GM23248 (cell line): ENCODE measurements around the gene MEMO1. TPM values are rescaled to one million over a fixed set of nuclear protein-coding genes. Genes with fewer than 3 reads are reported as not detected.
"Not testable (repeated sequence)": the region's sequence is repeated elsewhere in the genome, so short reads cannot be mapped to it uniquely, and the experiment has no call there.

Experiments used
- DNase-seq: peaks from one replicate; pipeline ENCODE4 v3.0.0-alpha.2; 2015
- H2AFZ ChIP-seq: fragments of 200-600 bp; sonication (generic); 2 replicates; pipeline ENCODE4 v1.6.1; 2016; ENCODE audit warnings: antibody characterized with exemption
- H3F3A ChIP-seq: fragments of 200-600 bp; sonication (generic); 2 replicates; pipeline ENCODE4 v1.6.1; 2016; ENCODE audit warnings: mild to moderate bottlenecking, antibody characterized with exemption, mixed run types; ENCODE audit not compliant: insufficient read depth
- H3K27ac ChIP-seq: fragments of 200-600 bp; sonication (generic); 2 replicates; pipeline ENCODE4 v1.5.1; 2016; ENCODE audit warnings: mild to moderate bottlenecking
- H3K27me3 ChIP-seq: fragments of 200-600 bp; sonication (generic); replicated peaks from 2 replicates; pipeline ENCODE4 v1.6.1; 2016; ENCODE audit warnings: mild to moderate bottlenecking; ENCODE audit not compliant: insufficient read depth
- H3K36me3 ChIP-seq: fragments of 200-600 bp; sonication (generic); 2 replicates; pipeline ENCODE4 v1.6.1; 2016; ENCODE audit warnings: low read depth, mild to moderate bottlenecking
- H3K4me1 ChIP-seq: fragments of 200-600 bp; sonication (generic); 2 replicates; pipeline ENCODE4 v1.6.1; 2016; ENCODE audit warnings: mild to moderate bottlenecking; ENCODE audit not compliant: insufficient read depth
- H3K4me2 ChIP-seq: fragments of 200-600 bp; sonication (generic); one replicate; pipeline ENCODE4 v1.6.1; 2016; ENCODE audit warnings: mild to moderate bottlenecking; ENCODE audit not compliant: unreplicated experiment
- H3K4me3 ChIP-seq: fragments of 200-600 bp; sonication (generic); 2 replicates; pipeline ENCODE4 v1.5.1; 2016; ENCODE audit warnings: mild to moderate bottlenecking
- H3K79me2 ChIP-seq: fragments of 200-600 bp; sonication (generic); 2 replicates; pipeline ENCODE4 v1.6.1; 2016; ENCODE audit warnings: mild to moderate bottlenecking; ENCODE audit not compliant: insufficient read depth
- H3K9ac ChIP-seq: fragments of 200-600 bp; sonication (generic); 2 replicates; pipeline ENCODE4 v1.6.1; 2016; ENCODE audit warnings: mild to moderate bottlenecking
- H3K9me2 ChIP-seq: fragments of 200-600 bp; sonication (generic); 2 replicates; pipeline ENCODE4 v1.6.1; 2016; ENCODE audit warnings: mixed run types, mild to moderate bottlenecking, moderate library complexity; ENCODE audit not compliant: insufficient read depth
- H3K9me3 ChIP-seq: fragments of 200-600 bp; sonication (generic); one replicate; pipeline ENCODE4 v1.6.1; 2017; ENCODE audit warnings: low read depth
- H4K20me1 ChIP-seq: fragments of 200-600 bp; sonication (generic); 2 replicates; pipeline ENCODE4 v1.6.0; 2016; ENCODE audit not compliant: insufficient read depth
- EZH2 ChIP-seq: fragments of 200-600 bp; sonication (generic); IDR thresholded peaks from 2 replicates; pipeline ENCODE4 v1.6.1; 2018; ENCODE audit warnings: antibody characterized with exemption, mild to moderate bottlenecking; ENCODE audit not compliant: insufficient read depth, poor library complexity, severe bottlenecking
- EZH2phosphoT487 ChIP-seq: fragments of 200-600 bp; sonication (generic); IDR thresholded peaks from 2 replicates; pipeline ENCODE4 v1.6.1; 2018; ENCODE audit warnings: antibody characterized with exemption, moderate library complexity, mild to moderate bottlenecking, low read depth; ENCODE audit not compliant: insufficient read depth
- WGBS, 2 experiments: methylation state at CpG; one replicate each; pipeline ENCODE4 v1.1.6; 2015 to 2017; ENCODE audit warnings: low lambda C conversion rate in 2 of 2, low coverage in 1 of 2; ENCODE audit errors: missing lambda C conversion rate in 2 of 2; 5-methylcytosine and 5-hydroxymethylcytosine counted together
- in situ Hi-C: fragments of 300-500 bp; cut with MboI; formaldehyde crosslinking; loops from 2 replicates; pipeline ENCODE4 v1.15.0; 2020
- polyA plus RNA-seq: library from polyadenylated mRNA; unstranded; fragments of >200 nt; fragmentation: Nextera tagmentation; extraction: Ambion mirVana; gene quantifications from 2 replicates; pipeline ENCODE4 v1.2.1, GENCODE V29; 2016
- total RNA-seq: library from RNA; depleted of rRNA; stranded (reverse); fragments of >200 nt; shearing (Covaris generic); gene quantifications from 2 replicates; pipeline ENCODE4 v1.2.3, GENCODE V29; 2014

The MEMO1 gene
- total and polyA plus RNA-seq, 2 experiments from 2014 or later: 36.2 to 46.3 TPM

DNA sequence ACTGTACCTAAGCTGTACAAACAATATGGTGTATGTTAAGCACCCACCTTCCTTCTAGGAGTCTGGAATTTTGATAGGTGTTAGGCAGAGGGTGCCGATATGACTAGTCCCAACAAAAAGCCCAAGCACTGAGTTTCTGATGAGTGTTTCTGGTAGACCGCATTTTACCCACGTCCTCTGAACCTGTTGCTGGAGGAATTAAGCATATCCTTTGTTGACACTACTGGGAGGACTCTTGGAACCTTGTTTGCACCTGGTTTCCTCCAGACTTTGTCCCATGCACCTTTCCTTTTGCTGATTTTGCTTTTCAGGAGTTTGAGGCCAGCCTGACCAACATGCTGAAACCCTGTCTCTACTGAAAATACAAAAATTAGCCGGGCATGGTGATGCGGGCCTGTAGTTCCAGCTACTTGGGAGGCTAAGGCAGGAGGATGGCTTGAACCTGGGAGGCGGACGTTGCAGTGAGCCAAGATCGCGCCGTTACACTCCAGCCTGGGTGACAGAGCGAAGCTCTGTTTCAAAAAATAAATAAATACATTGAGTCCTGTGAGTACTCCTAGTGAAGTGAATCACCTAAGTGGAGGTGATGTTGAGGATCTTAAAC is 41.1 kb upstream of the MEMO1 start:
- no peaks in the 10 kb centered on the region for H3K9me3 ChIP-seq
- H4K20me1 ChIP-seq: no peaks in the 10 kb centered on the region
- H3K79me2 ChIP-seq: no peaks in the 10 kb centered on the region
- in situ Hi-C loops: no loop called here
- H3K4me1 ChIP-seq: no peaks in the 10 kb centered on the region
- no peaks in the 10 kb centered on the region for H3K36me3 ChIP-seq
- no peaks in the 10 kb centered on the region for H3K27me3 ChIP-seq
- H3F3A ChIP-seq: no peaks in the 10 kb centered on the region
- no peak overlapping the region for H3K27ac ChIP-seq
- no peak overlapping the region for H3K9ac ChIP-seq
- no peak overlapping the region for H3K4me3 ChIP-seq
- DNase-seq: no peak
- no peaks in the 10 kb centered on the region for H3K9me2 ChIP-seq
- 88 to 91% methylated on average over 11 of the region's 11 CpGs for WGBS, 2 experiments
- TF ChIP-seq EZH2phosphoT487 (no peak), EZH2 (no peak)
- no peak overlapping the region for H2AFZ ChIP-seq
- H3K4me2 ChIP-seq: no peak overlapping the region

DNA sequence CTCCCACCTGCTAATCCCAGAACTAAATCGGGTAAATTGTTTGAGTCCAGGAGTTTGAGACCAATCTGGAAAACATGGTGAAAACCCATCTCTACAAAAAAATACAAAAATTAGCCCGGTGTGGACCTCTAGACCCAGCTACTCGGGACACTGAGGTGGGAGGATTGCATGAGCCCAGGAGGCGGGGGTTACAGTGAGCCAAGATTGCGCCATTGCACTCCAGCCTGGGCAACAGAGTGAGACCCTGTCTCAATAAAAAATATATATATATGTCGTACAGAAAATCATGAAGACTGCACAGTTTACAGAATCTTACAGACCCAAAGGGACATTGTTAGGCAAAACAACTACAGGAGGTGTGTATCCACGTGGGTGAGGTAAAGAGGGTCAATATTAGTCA is 32.8 kb upstream of the MEMO1 start:
- no peak overlapping the region for H3K4me2 ChIP-seq
- DNase-seq: no peak
- TF ChIP-seq EZH2phosphoT487: no peak
- WGBS, 2 experiments: 59 to 65% methylated on average over 7 of the region's 7 CpGs
- H3K27ac ChIP-seq: no peak overlapping the region
- no peaks in the 10 kb centered on the region for H3K9me2 ChIP-seq
- H3K79me2 ChIP-seq: peaks cover 10% of the 10 kb centered on the region
- no peak overlapping the region for H3K4me3 ChIP-seq
- 0 out of 2 replicates have a peak, but pooled peaks cover 3% of the 10 kb centered on the region for H3K4me1 ChIP-seq
- H3K27me3 ChIP-seq: no peaks in the 10 kb centered on the region
- H3K9me3 ChIP-seq: no peaks in the 10 kb centered on the region
- no peak overlapping the region for H3K9ac ChIP-seq
- in situ Hi-C loops: no loop called here
- peak overlapping the region; percentile 15; the same call in 1 of the 2 replicates for H2AFZ ChIP-seq
- H3K36me3 ChIP-seq: no peaks in the 10 kb centered on the region
- H3F3A ChIP-seq: 0 out of 2 replicates have a peak, but pooled peaks cover 9% of the 10 kb centered on the region
- H4K20me1 ChIP-seq: no peaks in the 10 kb centered on the region

DNA sequence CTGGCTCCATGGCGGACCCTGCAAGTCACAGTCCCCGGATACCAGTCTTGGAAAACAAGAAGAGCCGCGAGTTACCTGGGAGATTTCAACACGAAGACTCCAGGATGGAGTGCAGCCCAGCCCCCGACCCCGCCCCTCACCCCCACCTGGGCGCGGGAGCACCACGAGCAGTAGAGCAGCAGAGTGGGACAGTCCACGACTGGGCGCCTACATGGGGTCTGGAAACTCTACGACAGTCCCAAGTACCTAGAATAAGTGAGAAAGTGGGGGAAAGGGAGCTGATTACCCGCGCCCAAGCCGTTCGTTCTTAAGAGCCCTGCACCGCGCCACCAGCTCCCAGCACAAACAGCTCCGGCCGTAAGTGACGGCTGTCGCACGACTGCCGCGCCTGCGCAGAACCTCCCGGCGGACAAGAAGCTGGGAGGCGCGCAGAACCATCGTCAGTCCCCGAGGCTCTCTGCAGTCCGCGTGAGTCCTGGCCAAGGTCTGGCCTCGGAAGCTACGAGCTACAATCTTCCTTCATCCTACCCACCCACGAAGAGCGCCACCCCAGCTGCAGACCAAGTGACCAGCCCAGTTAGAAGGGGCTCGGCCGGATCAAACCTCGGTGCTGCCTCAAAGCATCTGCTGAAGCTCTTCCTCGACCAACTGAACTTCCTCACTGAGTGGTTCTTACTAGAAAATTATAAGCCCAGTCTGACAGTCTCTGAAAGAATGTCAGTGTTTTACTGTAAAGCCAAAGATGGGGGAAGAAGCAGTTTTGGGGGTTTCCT is 28.8 kb upstream of the MEMO1 start, which contains the start of gene DPY30:
Gene DPY30 (minus strand): TSS at position 359 of the 773 bp plus-strand sequence. CDS start 349 bp downstream, at position 10.
- H3K4me1 ChIP-seq: 0 out of 2 replicates have a peak, but pooled peaks cover 4% of the 10 kb centered on the region
- in situ Hi-C loops: no loop called here
- whole genome bisulfite sequencing, 2 experiments: 1 to 2% methylated on average over 42 to 43 of the region's 43 CpGs
- H3K27me3 ChIP-seq: no peaks in the 10 kb centered on the region
- H3K4me3 ChIP-seq: peak within 1 kb of the TSS; percentile 86
- H3K9me3 ChIP-seq: no peaks in the 10 kb centered on the region
- H3K9ac ChIP-seq: peak within 1 kb of the TSS; percentile 83
- no peaks in the 10 kb centered on the region for H3K36me3 ChIP-seq
- H3K9me2 ChIP-seq: no peaks in the 10 kb centered on the region
- peak within 1 kb of the TSS; percentile 80 for H3K27ac ChIP-seq
- 0 out of 2 replicates have a peak, but pooled peaks cover 9% of the 10 kb centered on the region for H3F3A ChIP-seq
- H3K79me2 ChIP-seq: peaks cover 34% of the 10 kb centered on the region
- H2AFZ ChIP-seq: peak within 1 kb of the TSS; percentile 97
- TF ChIP-seq EZH2phosphoT487: no peak
- no peak for TF ChIP-seq EZH2
- H4K20me1 ChIP-seq: no peaks in the 10 kb centered on the region
- DNase-seq: peak; percentile 98
- H3K4me2 ChIP-seq: peak within 1 kb of the TSS; percentile 94

- in situ Hi-C loops, H4K20me1 ChIP-seq, H3K4me2 ChIP-seq, H3K9ac ChIP-seq, H3K9me2 ChIP-seq, H3F3A ChIP-seq, H3K27me3 ChIP-seq, H2AFZ ChIP-seq, H3K4me1 ChIP-seq, H3K36me3 ChIP-seq, H3K4me3 ChIP-seq, H3K9me3 ChIP-seq: not testable (repeated sequence)
- Histone ChIP-seq H3K27ac (peak overlapping the region; percentile 21), H3K79me2 (peaks cover 80% of the 10 kb centered on the region)
- 83 to 90% methylated on average over 8 of the region's 8 CpGs for WGBS, 2 experiments
- DNase-seq: peak; percentile 36
Observed at GRCh38 chr2:32034198-32034887, 23.5 kb upstream of the MEMO1 start.

- H3K4me2 ChIP-seq, H3K27ac ChIP-seq, in situ Hi-C loops, H3K27me3 ChIP-seq, H2AFZ ChIP-seq, H3K9me3 ChIP-seq, H3K79me2 ChIP-seq, H4K20me1 ChIP-seq, H3K9ac ChIP-seq, H3K9me2 ChIP-seq, H3K36me3 ChIP-seq, H3F3A ChIP-seq, DNase-seq, H3K4me1 ChIP-seq, H3K4me3 ChIP-seq: not testable (repeated sequence)
- WGBS, 2 experiments: 90 to 91% methylated on average over 9 of the region's 9 CpGs
Observed at GRCh38 chr2:32018789-32019482, 8.1 kb upstream of the MEMO1 start.
